Esophagus squamous epithelium (tissue), 4 donors: ENCODE data around the gene INHBC.

ENCODE experiments used
- CTCF ChIP-seq, 6 experiments: fragments of 450-650 bp in 4 of 6; fragments of 200-600 bp in 2 of 6; sonication (generic) in 2 of 6; IDR thresholded peaks; one replicate each; pipeline ENCODE4 v1.5.1; 2016 to 2019; ENCODE audit warnings: antibody characterized with exemption in 6 of 6, mild to moderate bottlenecking in 4 of 6, moderate library complexity in 4 of 6
- POLR2A ChIP-seq, 4 donors: fragments of 450-650 bp; IDR thresholded peaks; one replicate each; pipeline ENCODE4 v1.6.1; 2017; ENCODE audit warnings: antibody characterized with exemption in 4 of 4, mild to moderate bottlenecking in 4 of 4, moderate library complexity in 3 of 4

DNA sequence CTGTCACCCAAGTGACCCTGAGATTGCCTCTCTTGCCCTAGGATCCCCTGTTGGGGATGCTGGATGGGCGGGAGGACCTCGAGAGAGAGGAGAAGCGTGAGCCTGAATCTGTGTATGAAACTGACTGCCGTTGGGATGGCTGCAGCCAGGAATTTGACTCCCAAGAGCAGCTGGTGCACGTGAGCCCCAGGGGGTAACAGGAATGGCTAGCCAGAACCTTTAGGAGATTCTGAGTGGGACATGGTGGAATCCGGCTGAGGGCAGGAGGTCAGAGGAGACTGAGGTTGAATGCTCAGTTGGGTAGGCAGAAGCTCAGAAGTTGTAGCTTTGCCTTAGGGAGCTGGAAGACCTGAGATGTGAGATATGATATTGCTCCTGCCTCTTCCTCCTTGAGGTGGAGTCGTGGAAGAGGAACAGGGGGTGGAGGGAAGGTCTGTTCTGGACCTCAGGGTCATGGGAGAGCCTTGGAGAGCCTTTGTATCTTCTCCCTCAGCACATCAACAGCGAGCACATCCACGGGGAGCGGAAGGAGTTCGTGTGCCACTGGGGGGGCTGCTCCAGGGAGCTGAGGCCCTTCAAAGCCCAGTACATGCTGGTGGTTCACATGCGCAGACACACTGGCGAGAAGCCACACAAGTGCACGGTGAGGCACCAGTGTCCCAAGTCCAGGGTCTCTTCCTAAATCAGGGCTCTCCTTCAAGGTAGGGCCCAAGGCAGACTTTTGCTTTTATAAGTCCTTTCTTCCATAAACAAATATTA lies 31.3 kb downstream of the INHBC start:
- no peak for TF ChIP-seq CTCF (IDR thresholded peaks at IDR 0.05)
- no peak for TF ChIP-seq POLR2A (IDR thresholded peaks at IDR 0.05)
